ENCODE data around the gene TCEA2.

DNA sequence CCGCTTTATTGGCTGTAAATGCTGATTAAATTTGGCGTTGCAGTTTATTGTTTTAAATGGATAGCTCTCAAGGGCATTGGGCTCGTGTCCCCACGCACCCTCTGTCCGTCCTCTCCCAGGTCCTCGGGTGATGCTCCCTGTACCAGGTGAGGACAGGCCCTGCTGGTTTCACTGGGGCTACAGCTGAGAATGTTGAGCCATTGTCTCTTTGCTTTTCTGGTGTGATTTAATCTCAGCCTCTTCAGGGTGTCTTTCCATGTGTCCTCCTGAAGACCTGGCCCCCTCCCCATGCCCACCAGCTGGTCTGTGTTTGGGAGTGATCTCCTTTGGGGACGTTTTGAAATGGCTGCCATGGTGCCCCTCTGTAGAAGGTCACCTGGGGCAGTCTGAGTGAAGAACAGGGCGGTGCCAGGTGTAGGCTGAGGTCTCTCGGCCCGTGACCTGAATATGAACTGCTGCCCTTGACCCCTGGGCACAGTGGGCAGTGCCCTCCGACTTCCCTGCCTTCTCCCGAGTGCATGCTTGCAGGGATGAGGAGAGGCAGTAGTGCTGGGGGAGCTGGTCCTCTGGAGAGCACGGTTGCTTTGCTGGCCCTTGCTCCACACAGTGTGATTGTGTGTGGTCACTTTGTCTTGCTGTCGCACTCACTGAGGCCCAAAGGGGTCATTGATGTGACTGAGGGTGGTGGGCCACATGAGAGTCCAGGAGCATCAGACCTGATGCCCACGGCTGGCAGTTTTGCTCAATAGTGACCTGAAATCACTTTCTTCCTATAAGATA is 39.4 kb upstream of the TCEA2 start:
- no peak for TF ChIP-seq ZNF274 (IDR thresholded peaks at IDR 0.05; ENCODE audit: low read depth, low read length)
- no peak for TF ChIP-seq SUZ12 (IDR thresholded peaks at IDR 0.05; ENCODE audit: extremely low read depth, insufficient read depth, insufficient read length)

Data from NT2/D1 (cell line).